Ectodermal cell (in vitro differentiated cells): ENCODE results near the gene LILRB2.
"Not testable (repeated sequence)": the region's sequence is repeated elsewhere in the genome, so short reads cannot be mapped to it uniquely, and the experiment has no call there.

Source experiments
- H3K27ac ChIP-seq: 2 replicates; pipeline ENCODE4 v1.7.0; 2013; ENCODE audit warnings: mild to moderate bottlenecking, low read depth, low read length; ENCODE audit not compliant: insufficient read depth, poor library complexity, severe bottlenecking
- H3K27me3 ChIP-seq: 2 replicates; pipeline ENCODE4 v1.7.0; 2013; ENCODE audit warnings: mild to moderate bottlenecking, low read length; ENCODE audit not compliant: insufficient read depth, control insufficient read depth, poor library complexity, severe bottlenecking
- H3K36me3 ChIP-seq: one replicate; pipeline ENCODE4 v1.7.0; 2013; ENCODE audit warnings: low read length; ENCODE audit not compliant: control insufficient read depth, insufficient read depth
- H3K4me1 ChIP-seq: one replicate; pipeline ENCODE4 v1.7.0; 2013; ENCODE audit warnings: low read length; ENCODE audit not compliant: control insufficient read depth, insufficient read depth
- H3K4me3 ChIP-seq: 2 replicates; pipeline ENCODE4 v1.7.0; 2013; ENCODE audit warnings: low read depth, low read length, control low read depth; ENCODE audit not compliant: insufficient read depth
- H3K9me3 ChIP-seq: 2 replicates; pipeline ENCODE4 v1.7.0; 2013; ENCODE audit warnings: mild to moderate bottlenecking, low read length, moderate library complexity; ENCODE audit not compliant: control insufficient read depth
- WGBS, 2 experiments: methylation state at CpG; one replicate each; pipeline ENCODE4 v1.1.7; 2013; ENCODE audit warnings: missing lambda C conversion rate in 2 of 2; 5-methylcytosine and 5-hydroxymethylcytosine counted together

Gene LILRB2

GRCh38 chr19:54285427-54286056 is 4.6 kb upstream of the LILRB2 start:
- not testable (repeated sequence) for H3K4me1 ChIP-seq, H3K27me3 ChIP-seq, H3K4me3 ChIP-seq, H3K9me3 ChIP-seq, H3K27ac ChIP-seq, H3K36me3 ChIP-seq
- 84 to 89% methylated on average over 10 to 11 of the region's 12 CpGs for WGBS, 2 experiments

DNA sequence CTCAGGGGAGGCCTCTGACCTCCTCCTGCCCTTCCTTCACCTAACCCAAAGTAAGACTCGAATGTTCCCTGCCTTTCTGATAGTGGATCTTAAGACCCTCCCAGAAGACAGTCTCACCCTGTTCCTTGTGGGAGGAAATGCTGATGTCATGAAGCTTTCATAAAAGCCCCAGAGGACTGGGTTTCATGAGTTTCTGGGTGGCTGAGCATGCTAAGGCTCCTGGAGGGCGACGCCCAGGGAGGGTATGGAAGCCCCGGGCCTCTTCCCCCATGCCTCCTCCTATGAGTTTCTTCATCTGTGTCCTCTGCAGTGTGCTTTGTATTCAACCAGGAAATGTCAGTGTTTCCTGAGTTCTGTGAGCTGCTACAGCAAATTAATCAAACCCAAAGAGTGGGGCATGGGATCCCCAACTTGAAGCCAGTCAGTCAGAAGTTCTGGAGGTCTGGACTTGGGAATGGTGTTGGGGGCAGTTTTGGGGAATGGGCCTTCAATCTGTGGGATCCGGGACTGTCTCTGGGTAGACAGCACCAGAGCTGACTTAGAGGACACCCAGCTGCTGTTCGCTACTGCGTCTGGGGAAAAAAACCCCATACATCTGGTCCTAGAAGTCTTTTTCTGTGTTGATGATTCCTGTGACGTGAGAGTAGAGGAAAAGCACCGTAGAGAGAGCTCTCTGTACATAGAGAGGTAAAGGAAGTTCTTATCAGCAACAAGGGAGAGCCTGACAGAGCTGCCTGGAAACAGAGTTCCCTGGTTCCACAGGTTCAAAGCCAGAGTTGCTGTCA is 2.0 kb upstream of the LILRB2 start:
- Histone ChIP-seq H3K4me1 (no peaks in the 10 kb centered on the region), H3K36me3 (no peaks in the 10 kb centered on the region), H3K9me3 (no peaks in the 10 kb centered on the region), H3K27me3 (no peaks in the 10 kb centered on the region), H3K27ac (no peak overlapping the region), H3K4me3 (no peak overlapping the region)
- 91% methylated on average over 9 of the region's 9 CpGs for WGBS, 2 experiments

- WGBS, 2 experiments = 91 to 92% methylated on average over 5 of the region's 5 CpGs
- H3K9me3 ChIP-seq = not testable (repeated sequence)
These were observed 792 bp upstream of the LILRB2 start for GRCh38 chr19:54281729-54282075.

GRCh38 chr19:54280441-54280840 is 469 bp downstream of the LILRB2 start:
- not testable (repeated sequence) for H3K27ac ChIP-seq, H3K27me3 ChIP-seq, H3K4me1 ChIP-seq, H3K9me3 ChIP-seq, H3K4me3 ChIP-seq, H3K36me3 ChIP-seq
- 89% methylated on average over 10 of the region's 10 CpGs for WGBS, 2 experiments

More at GRCh38 chr19:54281729-54282075, 792 bp upstream of the LILRB2 start:
- not testable (repeated sequence) for H3K4me1 ChIP-seq, H3K4me3 ChIP-seq, H3K27ac ChIP-seq, H3K36me3 ChIP-seq, H3K27me3 ChIP-seq

- not testable (repeated sequence) for H3K4me3 ChIP-seq, H3K27ac ChIP-seq, H3K27me3 ChIP-seq, H3K4me1 ChIP-seq, H3K36me3 ChIP-seq, H3K9me3 ChIP-seq
- WGBS, 2 experiments = 62 to 75% methylated on average over 4 of the region's 4 CpGs
These were observed 885 bp downstream of the LILRB2 start for GRCh38 chr19:54280025-54280424.

- Histone ChIP-seq H3K27me3 (no peaks in the 10 kb centered on the region), H3K36me3 (no peaks in the 10 kb centered on the region), H3K27ac (no peak overlapping the region), H3K4me3 (no peak overlapping the region), H3K9me3 (no peaks in the 10 kb centered on the region), H3K4me1 (no peaks in the 10 kb centered on the region)
- WGBS, 2 experiments = 92% methylated on average over 18 of the region's 18 CpGs
These were observed 1.4 kb downstream of the LILRB2 start for GRCh38 chr19:54279406-54279962.

DNA sequence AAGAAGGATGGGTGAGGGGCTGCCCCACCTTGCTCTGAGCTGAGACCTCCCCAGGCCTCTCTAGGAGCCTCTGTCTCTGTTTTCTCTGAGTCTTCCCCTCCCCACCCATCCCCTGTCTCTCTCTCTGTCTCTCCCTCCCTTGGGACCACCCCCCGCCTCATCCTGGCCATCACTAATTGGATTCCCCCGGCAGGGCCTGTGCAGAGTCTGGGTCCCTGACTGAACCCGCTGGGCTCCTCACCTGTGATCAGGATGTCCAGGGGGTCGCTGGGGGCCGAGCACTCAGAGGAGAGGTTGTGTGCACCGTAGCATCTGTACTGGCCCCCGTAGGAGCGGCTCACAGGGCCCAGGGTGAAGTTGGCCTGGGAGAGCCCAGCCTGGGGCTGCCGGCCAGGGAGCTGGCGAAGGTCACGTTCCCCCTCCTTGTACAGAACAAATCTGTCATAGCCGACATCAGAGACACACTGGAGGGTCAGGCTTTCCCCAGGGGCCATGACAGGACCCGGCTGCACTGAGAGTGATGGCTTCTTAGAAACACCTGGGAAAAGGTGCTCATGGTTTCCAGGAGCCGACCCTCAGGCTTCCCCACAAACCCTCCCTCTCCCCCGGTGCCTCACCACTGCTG is 2.2 kb downstream of the LILRB2 start:
- H3K27me3 ChIP-seq, H3K36me3 ChIP-seq, H3K4me1 ChIP-seq, H3K9me3 ChIP-seq, H3K27ac ChIP-seq, H3K4me3 ChIP-seq: not testable (repeated sequence)
- WGBS, 2 experiments = 86 to 89% methylated on average over 15 of the region's 15 CpGs

DNA sequence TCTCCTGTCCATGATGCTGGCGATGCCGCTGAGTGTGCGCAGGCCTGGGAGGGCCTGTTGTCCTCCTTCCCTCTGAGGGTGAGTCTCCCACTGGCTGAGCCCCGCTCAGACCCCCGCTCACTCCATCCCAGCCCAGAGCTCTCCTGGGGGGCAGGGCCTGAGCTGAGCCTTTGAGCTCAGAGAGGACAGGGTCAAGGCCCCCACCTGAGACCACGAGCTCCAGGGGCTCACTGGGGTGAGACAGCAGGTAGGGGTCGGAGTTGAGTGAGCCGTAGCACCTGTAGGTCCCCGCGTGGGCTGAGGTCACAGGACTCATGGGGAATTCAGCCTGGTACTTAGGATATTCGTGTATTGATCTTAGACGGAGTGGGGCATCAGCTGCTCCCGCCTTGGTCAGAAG is 2.9 kb downstream of the LILRB2 start:
- H3K9me3 ChIP-seq, H3K36me3 ChIP-seq, H3K27ac ChIP-seq, H3K4me1 ChIP-seq, H3K27me3 ChIP-seq, H3K4me3 ChIP-seq: not testable (repeated sequence)
- 92% methylated on average over 13 of the region's 13 CpGs for WGBS, 2 experiments

DNA sequence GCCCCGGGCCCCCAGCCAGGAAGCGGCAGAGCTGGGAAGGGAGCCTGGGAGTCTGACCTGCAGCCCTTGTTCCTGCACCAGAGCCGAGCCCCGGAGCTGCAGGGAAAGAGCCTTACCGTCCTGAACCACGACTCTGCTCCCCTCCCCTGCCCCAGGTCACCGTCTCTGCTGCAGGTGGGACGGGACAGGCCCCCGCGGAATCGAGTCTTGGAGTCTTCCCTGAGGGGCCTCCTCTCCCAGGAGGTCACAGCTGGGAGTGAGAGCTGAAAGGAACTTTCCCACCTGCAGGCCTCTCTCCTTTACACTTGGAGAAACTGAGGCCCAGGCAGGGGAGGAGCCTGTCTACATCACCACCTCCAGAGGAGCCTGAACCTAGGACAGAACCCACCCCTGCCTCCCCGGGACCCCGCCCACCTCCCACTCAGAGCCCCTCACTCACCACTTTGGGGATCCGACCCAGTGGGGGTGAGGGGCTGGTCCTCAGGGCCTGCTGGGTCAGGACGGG is 3.7 kb downstream of the LILRB2 start:
- H3K4me1 ChIP-seq, H3K27me3 ChIP-seq, H3K4me3 ChIP-seq, H3K9me3 ChIP-seq, H3K27ac ChIP-seq, H3K36me3 ChIP-seq: not testable (repeated sequence)
- 86 to 90% methylated on average over 12 of the region's 15 CpGs for WGBS, 2 experiments

GRCh38 chr19:54275951-54276350 is 5.0 kb downstream of the LILRB2 start:
- Histone ChIP-seq H3K27me3 (no peaks in the 10 kb centered on the region), H3K4me1 (no peaks in the 10 kb centered on the region), H3K27ac (no peak overlapping the region), H3K36me3 (no peaks in the 10 kb centered on the region), H3K4me3 (no peak overlapping the region), H3K9me3 (no peaks in the 10 kb centered on the region)
- WGBS, 2 experiments = 82 to 91% methylated on average over 6 of the region's 9 CpGs
